Panc1 (cell line): Measurements from ENCODE around the gene COL26A1.

Experiments used
- CTCF ChIP-seq: fragments of 450-650 bp; IDR thresholded peaks from 2 replicates; pipeline ENCODE4 v1.5.1; 2017; ENCODE audit warnings: mild to moderate bottlenecking
- SIN3A ChIP-seq: IDR thresholded peaks from 2 replicates; pipeline ENCODE4 v1.6.1; 2012; ENCODE audit warnings: low read depth, mild to moderate bottlenecking, low read length, moderate library complexity, borderline replicate concordance; ENCODE audit not compliant: insufficient read depth

GRCh38 chr7:101470668-101471487 is 108.2 kb downstream of the COL26A1 start:
- no peak for TF ChIP-seq CTCF
- no peak for TF ChIP-seq SIN3A
